ENCODE measurements around the gene FRS2.

The FRS2 gene

GRCh38 chr12:69466867-69467266 is 3.3 kb upstream of the FRS2 start:
- H3K27ac ChIP-seq, result no peak overlapping the region
- TF ChIP-seq ZFX (IDR thresholded peaks at IDR 0.05), result no peak
- no peak for TF ChIP-seq CTCF (conservative IDR thresholded peaks at IDR 0.05)

GRCh38 chr12:69467366-69467765 is 2.8 kb upstream of the FRS2 start:
- TF ChIP-seq CTCF (conservative IDR thresholded peaks at IDR 0.05) (no peak), ZFX (IDR thresholded peaks at IDR 0.05) (no peak)
- no peak overlapping the region for H3K27ac ChIP-seq

GRCh38 chr12:69468237-69469026 is 1.8 kb upstream of the FRS2 start:
- TF ChIP-seq CTCF (conservative IDR thresholded peaks at IDR 0.05) (no peak), ZFX (IDR thresholded peaks at IDR 0.05) (no peak)
- H3K27ac ChIP-seq, result no peak overlapping the region

- H3K27ac ChIP-seq, result peak overlapping the region; percentile 89
- TF ChIP-seq ZFX (IDR thresholded peaks at IDR 0.05) (no peak), CTCF (conservative IDR thresholded peaks at IDR 0.05) (no peak)
Measured at GRCh38 chr12:69469854-69470188, 367 bp upstream of the FRS2 start.

- TF ChIP-seq ZFX (IDR thresholded peaks at IDR 0.05) (no peak), CTCF (conservative IDR thresholded peaks at IDR 0.05) (peak; percentile 22)
- H3K27ac ChIP-seq, result peak overlapping the region; percentile 89
Measured at GRCh38 chr12:69471076-69471430, 865 bp downstream of the FRS2 start.

GRCh38 chr12:69471667-69472385 is 1.6 kb downstream of the FRS2 start:
- TF ChIP-seq ZFX (IDR thresholded peaks at IDR 0.05), result no peak
- no peak for TF ChIP-seq CTCF (conservative IDR thresholded peaks at IDR 0.05)
- no peak overlapping the region for H3K27ac ChIP-seq

- H3K27ac ChIP-seq, result no peak overlapping the region
Measured at GRCh38 chr12:69473262-69473661, 3.1 kb downstream of the FRS2 start.

More at GRCh38 chr12:69473262-69473661, 3.1 kb downstream of the FRS2 start:
- TF ChIP-seq CTCF (conservative IDR thresholded peaks at IDR 0.05) (no peak), ZFX (IDR thresholded peaks at IDR 0.05) (no peak)

All from C4-2B (cell line).